ENCODE results near the gene OGFR.

Gene OGFR

GRCh38 chr20:62816884-62817873, 12.5 kb downstream of the OGFR start, which contains the start of gene COL9A3:
COL9A3 (plus strand) TSS chr20:62817050; CDS start chr20:62817065, 15 bp downstream.
- peak; percentile 28 for DNase-seq

GRCh38 chr20:62817975-62818591, 13.4 kb downstream of the OGFR start:
- no peak for DNase-seq

- no peak for DNase-seq
These were observed 14.2 kb downstream of the OGFR start for GRCh38 chr20:62818592-62819493.

- no peak for DNase-seq
These were observed 15.0 kb downstream of the OGFR start for GRCh38 chr20:62819494-62820174.

GRCh38 chr20:62820208-62820961, 15.8 kb downstream of the OGFR start:
- no peak for DNase-seq

- DNase-seq = no peak
These were observed 16.5 kb downstream of the OGFR start for GRCh38 chr20:62820962-62821725.

GRCh38 chr20:62821726-62822210, 17.1 kb downstream of the OGFR start:
- DNase-seq = no peak

- DNase-seq = no peak
These were observed 17.7 kb downstream of the OGFR start for GRCh38 chr20:62822239-62822787.

GRCh38 chr20:62822788-62823651, 18.4 kb downstream of the OGFR start:
- peak; percentile 30 for DNase-seq

- no peak for DNase-seq
These were observed 19.2 kb downstream of the OGFR start for GRCh38 chr20:62823688-62824475.

- DNase-seq = peak; percentile 67
These were observed 20.1 kb downstream of the OGFR start for GRCh38 chr20:62824476-62825332.

GRCh38 chr20:62825333-62825985, 20.8 kb downstream of the OGFR start:
- no peak for DNase-seq

GRCh38 chr20:62825986-62826645, 21.5 kb downstream of the OGFR start:
- DNase-seq = no peak

- DNase-seq = no peak
These were observed 22.1 kb downstream of the OGFR start for GRCh38 chr20:62826646-62827310.

- no peak for DNase-seq
These were observed 22.8 kb downstream of the OGFR start for GRCh38 chr20:62827311-62828038.
